ENCODE data around the gene AK5. TPM values are rescaled to one million over a fixed set of nuclear protein-coding genes. Genes with fewer than 3 reads are reported as not detected.

Gene AK5
- total and polyA plus RNA-seq, 2 of the 4 experiments (the other 2 are of a cell fraction): 22.5 to 25.8 TPM

DNA sequence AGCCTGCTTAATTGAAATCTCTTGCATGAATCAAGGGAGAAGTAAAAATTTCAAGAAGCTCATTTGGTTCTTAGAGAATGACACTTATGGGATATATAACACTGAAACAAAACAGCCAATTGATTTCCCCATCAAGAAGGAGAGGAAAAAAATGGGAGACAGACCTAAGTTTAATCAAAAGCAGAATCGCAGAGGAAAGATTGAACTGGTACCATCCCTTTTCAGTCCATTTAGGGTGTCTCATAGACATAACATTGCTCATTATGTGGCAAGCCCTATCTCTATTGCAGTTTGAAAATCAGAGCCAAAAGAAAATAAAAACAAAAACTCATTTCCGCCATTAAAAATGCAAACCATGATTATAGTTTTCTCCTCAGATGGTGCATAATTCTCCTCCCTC is 119.6 kb downstream of the AK5 start:
- no peaks in the 10 kb centered on the region for H3K27me3 ChIP-seq (ENCODE audit: control insufficient read depth, insufficient read depth, low read length)
- no peak overlapping the region for H3K9ac ChIP-seq (ENCODE audit: low read depth, low read length)
- H2BK120ac ChIP-seq (ENCODE audit: low read depth, low read length): no peak overlapping the region
- dilution Hi-C loops (cut with HindIII; ENCODE audit: low sequenced_read_pairs, unreplicated experiment): no loop called here
- H2AK5ac ChIP-seq (ENCODE audit: low read depth, low read length): no peak overlapping the region
- intact Hi-C loops (cut with micrococcal nuclease): no loop called here
- no peak overlapping the region for H2BK20ac ChIP-seq (ENCODE audit: low read depth, low read length)
- no peak overlapping the region for H3K23ac ChIP-seq (ENCODE audit: low read depth, low read length)
- H4K20me1 ChIP-seq (ENCODE audit: insufficient read depth, low read length): no peaks in the 10 kb centered on the region
- H3K79me1 ChIP-seq (ENCODE audit: low read depth in 1 of 2, low read length in 2 of 2): peaks cover 0 to 34% of the 10 kb centered on the region in 2 experiments; a peak in 2 of 4 replicates
- H3K4ac ChIP-seq (ENCODE audit: low read depth, low read length): no peak overlapping the region
- no peak overlapping the region for H2BK5ac ChIP-seq (ENCODE audit: low read depth, low read length, poor library complexity, severe bottlenecking)
- TF ChIP-seq CEBPB (IDR thresholded peaks at IDR 0.05; ENCODE audit: low read depth, low read length): no peak
- TF ChIP-seq, protein P1, sequence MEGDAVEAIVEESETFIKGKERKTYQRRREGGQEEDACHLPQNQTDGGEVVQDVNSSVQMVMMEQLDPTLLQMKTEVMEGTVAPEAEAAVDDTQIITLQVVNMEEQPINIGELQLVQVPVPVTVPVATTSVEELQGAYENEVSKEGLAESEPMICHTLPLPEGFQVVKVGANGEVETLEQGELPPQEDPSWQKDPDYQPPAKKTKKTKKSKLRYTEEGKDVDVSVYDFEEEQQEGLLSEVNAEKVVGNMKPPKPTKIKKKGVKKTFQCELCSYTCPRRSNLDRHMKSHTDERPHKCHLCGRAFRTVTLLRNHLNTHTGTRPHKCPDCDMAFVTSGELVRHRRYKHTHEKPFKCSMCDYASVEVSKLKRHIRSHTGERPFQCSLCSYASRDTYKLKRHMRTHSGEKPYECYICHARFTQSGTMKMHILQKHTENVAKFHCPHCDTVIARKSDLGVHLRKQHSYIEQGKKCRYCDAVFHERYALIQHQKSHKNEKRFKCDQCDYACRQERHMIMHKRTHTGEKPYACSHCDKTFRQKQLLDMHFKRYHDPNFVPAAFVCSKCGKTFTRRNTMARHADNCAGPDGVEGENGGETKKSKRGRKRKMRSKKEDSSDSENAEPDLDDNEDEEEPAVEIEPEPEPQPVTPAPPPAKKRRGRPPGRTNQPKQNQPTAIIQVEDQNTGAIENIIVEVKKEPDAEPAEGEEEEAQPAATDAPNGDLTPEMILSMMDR (conservative IDR thresholded peaks at IDR 0.05; ENCODE audit: low read depth, low read length): no peak
- no peak for TF ChIP-seq BHLHE40 (IDR thresholded peaks at IDR 0.05; ENCODE audit: low read depth, low read length)
- TF ChIP-seq, protein P2, sequence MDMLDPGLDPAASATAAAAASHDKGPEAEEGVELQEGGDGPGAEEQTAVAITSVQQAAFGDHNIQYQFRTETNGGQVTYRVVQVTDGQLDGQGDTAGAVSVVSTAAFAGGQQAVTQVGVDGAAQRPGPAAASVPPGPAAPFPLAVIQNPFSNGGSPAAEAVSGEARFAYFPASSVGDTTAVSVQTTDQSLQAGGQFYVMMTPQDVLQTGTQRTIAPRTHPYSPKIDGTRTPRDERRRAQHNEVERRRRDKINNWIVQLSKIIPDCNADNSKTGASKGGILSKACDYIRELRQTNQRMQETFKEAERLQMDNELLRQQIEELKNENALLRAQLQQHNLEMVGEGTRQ (IDR thresholded peaks at IDR 0.05; ENCODE audit: low read depth, low read length): no peak
- no peak for TF ChIP-seq RAD21 (IDR thresholded peaks at IDR 0.05; ENCODE audit: low read length)
- TF ChIP-seq FOS (IDR thresholded peaks at IDR 0.05; ENCODE audit: low read depth, low read length): no peak
- no peak for TF ChIP-seq MAFK (IDR thresholded peaks at IDR 0.05; ENCODE audit: low read depth, low read length)
- no peak for TF ChIP-seq MAZ (IDR thresholded peaks at IDR 0.05; ENCODE audit: borderline replicate concordance, low read depth, low read length)
- TF ChIP-seq POLR2A (IDR thresholded peaks at IDR 0.05; ENCODE audit: low read depth, low read length): no peak
- no peak for DNase-seq
- H3K14ac ChIP-seq (replicated peaks; ENCODE audit: low read depth, low read length): no peak overlapping the region
- in situ Hi-C loops (cut with MboI; ENCODE audit: low sequenced_read_pairs): no loop called here
- POLR2A ChIA-PET (ENCODE audit: unreplicated experiment): interaction anchor here (0.6 kb wide), 1 partner anchor 114 kb away, joined by 3 read pairs; no protein-coding TSS in a partner anchor
- no peak for ATAC-seq (ENCODE audit: low read depth)
- BruUV-seq (replicated peaks): no TSS peak
- CTCF ChIA-PET: interaction anchor here (0.5 kb wide), 1 partner anchor 132 kb away, joined by 6 read pairs; no protein-coding TSS in a partner anchor
- no CpG with 5 or more reads among the region's 2 CpGs for WGBS, 2 experiments (ENCODE audit: extremely low coverage in 2 of 2, insufficient read length in 1 of 2)
- H2AFZ ChIP-seq (replicated peaks; ENCODE audit: low read length, poor library complexity): no peak overlapping the region
- H3K18ac ChIP-seq (ENCODE audit: low read depth, low read length): no peak overlapping the region
- H4K5ac ChIP-seq (ENCODE audit: low read depth, low read length): no peak overlapping the region
- no peak overlapping the region for H2AK9ac ChIP-seq (replicated peaks; ENCODE audit: low read depth, low read length, poor library complexity)
- no peak overlapping the region for H3K4me3 ChIP-seq (ENCODE audit: insufficient read depth, low read depth, low read length)
- no peak overlapping the region for H3K27ac ChIP-seq (ENCODE audit: insufficient read depth, low read length)
- H3K4me2 ChIP-seq (ENCODE audit: low read depth, low read length): no peak overlapping the region
- H3K9me3 ChIP-seq (ENCODE audit: control insufficient read depth, insufficient read depth, low read length): no peaks in the 10 kb centered on the region
- no peak overlapping the region for H3K56ac ChIP-seq (ENCODE audit: extremely low read depth, insufficient read depth, low read length)
- H4K8ac ChIP-seq (ENCODE audit: low read depth in 2 of 2, low read length in 2 of 2): no peak overlapping the region
- no peak overlapping the region for H2BK15ac ChIP-seq (ENCODE audit: low read depth, low read length)
- H3K36me3 ChIP-seq (ENCODE audit: control insufficient read depth, insufficient read depth, low read length): no peaks in the 10 kb centered on the region
- H3K4me1 ChIP-seq (ENCODE audit: control insufficient read depth, insufficient read depth, low read length): peaks cover 4% of the 10 kb centered on the region; the same call in 1 of the 2 replicates
- H4K91ac ChIP-seq (ENCODE audit: insufficient read depth, low read depth, low read length): no peak overlapping the region
- 0 out of 2 replicates have a peak, but pooled peaks cover 2% of the 10 kb centered on the region for H3K9me1 ChIP-seq (ENCODE audit: insufficient read depth, low read length)
